Measurements from ENCODE around the gene FBXL20.

DNA sequence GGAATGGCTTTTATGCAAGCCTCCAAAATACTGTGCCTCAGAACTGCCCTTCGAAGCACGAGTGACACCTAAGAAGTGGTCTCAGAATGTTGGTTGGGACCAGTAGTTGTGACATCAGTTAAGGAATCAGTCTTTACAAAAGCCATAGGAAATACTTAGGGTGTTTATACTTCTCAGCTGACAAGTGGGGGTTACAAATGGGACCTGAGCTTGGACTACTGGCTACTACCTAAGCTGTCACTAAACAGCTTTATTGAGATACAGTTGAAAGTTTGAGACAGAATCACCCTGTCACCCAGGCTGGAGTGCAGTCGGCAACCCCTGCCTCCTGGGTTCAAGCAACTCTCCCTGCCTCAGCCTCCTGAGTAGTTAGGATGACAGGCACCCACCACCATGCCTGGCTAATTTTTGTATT is 196.3 kb downstream of the FBXL20 start:
- TF ChIP-seq CTCF (conservative IDR thresholded peaks at IDR 0.05), result no peak
- TF ChIP-seq EZH2 (IDR thresholded peaks at IDR 0.05; ENCODE audit: low read depth), result no peak
